Activated CD8-positive, alpha-beta T cell treated with anti-CD3 and anti-CD28 coated beads for 36 hours (primary cell): ENCODE results near the gene FRS2. TPM values are rescaled to one million over a fixed set of nuclear protein-coding genes. Genes with fewer than 3 reads are reported as not detected.

Experiments
- ATAC-seq: fragments of 200-7000 bp; cut with Tn5 transposase; one replicate; pipeline ENCODE4 v1.10.0; 2021; ENCODE audit warnings: mild to moderate bottlenecking, moderate library complexity
- CTCF ChIA-PET: fragments of 350-600 bp; sonication (Branson Sonifier 250); formaldehyde crosslinking; loops from one replicate; lab custom pipeline; 2021; ENCODE audit warnings: antibody characterized with exemption; lab: Charles Lee
- POLR2A ChIA-PET: fragments of 350-600 bp; sonication (Branson Sonifier 250); formaldehyde crosslinking; loops from one replicate; lab custom pipeline; 2021; ENCODE audit warnings: antibody characterized with exemption; lab: Charles Lee
- DNase-seq: peaks from one replicate; pipeline ENCODE4 v3.0.0-alpha.2; 2020
- H3K27ac Mint-ChIP-seq: one replicate; pipeline ENCODE4 v1.8.0; 2021; ENCODE audit warnings: mild to moderate bottlenecking, mixed read lengths
- H3K27me3 Mint-ChIP-seq: one replicate; pipeline ENCODE4 v1.8.0; 2021; ENCODE audit warnings: mixed read lengths
- H3K36me3 Mint-ChIP-seq: one replicate; pipeline ENCODE4 v1.8.0; 2021; ENCODE audit warnings: low read depth, mixed read lengths
- H3K4me1 Mint-ChIP-seq: one replicate; pipeline ENCODE4 v1.8.0; 2021; ENCODE audit warnings: low read depth, mixed read lengths
- H3K4me3 Mint-ChIP-seq: one replicate; pipeline ENCODE4 v1.8.0; 2021; ENCODE audit warnings: mild to moderate bottlenecking, moderate library complexity, mixed read lengths
- H3K9me3 Mint-ChIP-seq: one replicate; pipeline ENCODE4 v1.8.0; 2021; ENCODE audit warnings: mixed read lengths
- CTCF ChIP-seq: fragments of 200-600 bp; IDR thresholded peaks from one replicate; pipeline ENCODE4 v1.8.0; 2022; ENCODE audit warnings: antibody characterized with exemption, mild to moderate bottlenecking
- intact Hi-C: fragments of 100-400 bp; cut with micrococcal nuclease; formaldehyde crosslinking; loops from one replicate; pipeline ENCODE4 v1.10.0; 2022
- total RNA-seq, 2 experiments: library from RNA; stranded (reverse); gene quantifications; one replicate each; pipeline ENCODE4 v1.2.3, GENCODE V29; 2021

FRS2 gene
- total RNA-seq, 2 experiments from 2014 or later, result 8.3 to 10.5 TPM

GRCh38 chr12:69500631-69501030 lies 30.4 kb downstream of the FRS2 start:
- Mint-ChIP-seq H3K36me3 (no peaks in the 10 kb centered on the region), H3K27me3 (no peaks in the 10 kb centered on the region), H3K4me3 (no peak overlapping the region), H3K27ac (no peak overlapping the region), H3K4me1 (peaks cover 51% of the 10 kb centered on the region), H3K9me3 (no peaks in the 10 kb centered on the region)
- ATAC-seq (no peak), DNase-seq (no peak)
- no peak for TF ChIP-seq CTCF
- ChIA-PET POLR2A (no interaction called here), CTCF (no interaction called here)
- intact Hi-C loops, result no loop called here

- Mint-ChIP-seq H3K9me3 (no peaks in the 10 kb centered on the region), H3K27me3 (no peaks in the 10 kb centered on the region)
Measured at GRCh38 chr12:69501154-69501895, 31.1 kb downstream of the FRS2 start.

GRCh38 chr12:69502345-69503081 lies 32.3 kb downstream of the FRS2 start:
- CTCF ChIA-PET, result interaction anchor here (0.8 to 1.1 kb wide), 2 partner anchors 10 to 26 kb away, joined by 3 read pairs; no protein-coding TSS in a partner anchor
- Mint-ChIP-seq H3K27me3 (no peaks in the 10 kb centered on the region), H3K27ac (no peak overlapping the region), H3K9me3 (no peaks in the 10 kb centered on the region), H3K4me3 (no peak overlapping the region), H3K4me1 (peaks cover 47% of the 10 kb centered on the region), H3K36me3 (peaks cover under 1% of the 10 kb centered on the region)
- TF ChIP-seq CTCF, result no peak
- DNase-seq (no peak), ATAC-seq (no peak)
- intact Hi-C loops, result no loop called here
- POLR2A ChIA-PET, result no interaction called here

More at GRCh38 chr12:69501154-69501895, 31.1 kb downstream of the FRS2 start:
- Mint-ChIP-seq H3K4me3 (no peak overlapping the region), H3K27ac (no peak overlapping the region), H3K36me3 (no peaks in the 10 kb centered on the region), H3K4me1 (peaks cover 53% of the 10 kb centered on the region)
- ChIA-PET CTCF (no interaction called here), POLR2A (no interaction called here)
- DNase-seq (no peak), ATAC-seq (no peak)
- no peak for TF ChIP-seq CTCF
- intact Hi-C loops, result no loop called here

- POLR2A ChIA-PET, result interaction anchor here (1.2 kb wide), 1 partner anchor 14 kb away, joined by 3 read pairs; no protein-coding TSS in a partner anchor
- DNase-seq (no peak), ATAC-seq (no peak)
- intact Hi-C loops, result no loop called here
- Mint-ChIP-seq H3K4me1 (peaks cover 50% of the 10 kb centered on the region), H3K4me3 (no peak overlapping the region), H3K9me3 (no peaks in the 10 kb centered on the region), H3K27ac (no peak overlapping the region), H3K27me3 (no peaks in the 10 kb centered on the region), H3K36me3 (peaks cover 2% of the 10 kb centered on the region)
- CTCF ChIA-PET, result no interaction called here
- TF ChIP-seq CTCF, result no peak
Measured at GRCh38 chr12:69508091-69508490, 37.9 kb downstream of the FRS2 start.

- Mint-ChIP-seq H3K27me3 (no peaks in the 10 kb centered on the region), H3K9me3 (no peaks in the 10 kb centered on the region)
- no peak for TF ChIP-seq CTCF
Measured at GRCh38 chr12:69508621-69509020, 38.4 kb downstream of the FRS2 start.

More at GRCh38 chr12:69508621-69509020, 38.4 kb downstream of the FRS2 start:
- DNase-seq (no peak), ATAC-seq (no peak)
- Mint-ChIP-seq H3K4me3 (no peak overlapping the region), H3K4me1 (peaks cover 50% of the 10 kb centered on the region), H3K36me3 (peaks cover 2% of the 10 kb centered on the region), H3K27ac (no peak overlapping the region)
- POLR2A ChIA-PET, result no interaction called here
- intact Hi-C loops, result no loop called here
- CTCF ChIA-PET, result no interaction called here
